ENCODE results near the gene ATP8B3. TPM values are rescaled to one million over a fixed set of nuclear protein-coding genes. Genes with fewer than 3 reads are reported as not detected.
A peak's percentile ranks its signal among the peaks of the same experiment; 100 is the strongest.

Gene ATP8B3
- total RNA-seq, 1 donor from 2014 or later, result 2.5 TPM

GRCh38 chr19:1774989-1775772 lies 36.9 kb downstream of the ATP8B3 start:
- Mint-ChIP-seq H3K4me1 (ENCODE audit: low read depth, unreplicated experiment) (peaks cover 10% of the 10 kb centered on the region), H3K9me3 (ENCODE audit: unreplicated experiment) (peaks cover 12% of the 10 kb centered on the region), H3K4me3 (ENCODE audit: unreplicated experiment) (no peak overlapping the region), H3K27ac (ENCODE audit: unreplicated experiment) (no peak overlapping the region), H3K36me3 (ENCODE audit: unreplicated experiment) (peaks cover 24% of the 10 kb centered on the region), H3K27me3 (ENCODE audit: unreplicated experiment) (peaks cover 39% of the 10 kb centered on the region)
- TF ChIP-seq CTCF (IDR thresholded peaks at IDR 0.05; ENCODE audit: partially characterized antibody, unreplicated experiment), result peak; percentile 94
- DNase-seq, result peak; percentile 65

- H3K4me1 Mint-ChIP-seq (ENCODE audit: low read depth, unreplicated experiment), result peaks cover 7% of the 10 kb centered on the region
- DNase-seq, result no peak
- peaks cover 25% of the 10 kb centered on the region for H3K36me3 Mint-ChIP-seq (ENCODE audit: unreplicated experiment)
- no peak for TF ChIP-seq CTCF (IDR thresholded peaks at IDR 0.05; ENCODE audit: partially characterized antibody, unreplicated experiment)
- H3K27ac Mint-ChIP-seq (ENCODE audit: unreplicated experiment), result no peak overlapping the region
- peaks cover 32% of the 10 kb centered on the region for H3K27me3 Mint-ChIP-seq (ENCODE audit: unreplicated experiment)
- peaks cover 7% of the 10 kb centered on the region for H3K9me3 Mint-ChIP-seq (ENCODE audit: unreplicated experiment)
- H3K4me3 Mint-ChIP-seq (ENCODE audit: unreplicated experiment), result peak overlapping the region; percentile 25
Measured at GRCh38 chr19:1773184-1773583, 38.9 kb downstream of the ATP8B3 start.

GRCh38 chr19:1770866-1771576 lies 41.1 kb downstream of the ATP8B3 start:
- Mint-ChIP-seq H3K27me3 (ENCODE audit: unreplicated experiment) (peaks cover 24% of the 10 kb centered on the region), H3K4me1 (ENCODE audit: low read depth, unreplicated experiment) (peaks cover 7% of the 10 kb centered on the region), H3K27ac (ENCODE audit: unreplicated experiment) (no peak overlapping the region), H3K4me3 (ENCODE audit: unreplicated experiment) (peak overlapping the region; percentile 23), H3K36me3 (ENCODE audit: unreplicated experiment) (peaks cover 18% of the 10 kb centered on the region), H3K9me3 (ENCODE audit: unreplicated experiment) (peaks cover 7% of the 10 kb centered on the region)
- DNase-seq, result no peak
- TF ChIP-seq CTCF (IDR thresholded peaks at IDR 0.05; ENCODE audit: partially characterized antibody, unreplicated experiment), result no peak

- Mint-ChIP-seq H3K27ac (ENCODE audit: unreplicated experiment) (no peak overlapping the region), H3K4me3 (ENCODE audit: unreplicated experiment) (no peak overlapping the region), H3K27me3 (ENCODE audit: unreplicated experiment) (peaks cover 30% of the 10 kb centered on the region), H3K9me3 (ENCODE audit: unreplicated experiment) (peaks cover 7% of the 10 kb centered on the region), H3K36me3 (ENCODE audit: unreplicated experiment) (peaks cover 18% of the 10 kb centered on the region), H3K4me1 (ENCODE audit: low read depth, unreplicated experiment) (peaks cover 13% of the 10 kb centered on the region)
- no peak for TF ChIP-seq CTCF (IDR thresholded peaks at IDR 0.05; ENCODE audit: partially characterized antibody, unreplicated experiment)
- peak; percentile 77 for DNase-seq
Measured at GRCh38 chr19:1769645-1769985, 42.5 kb downstream of the ATP8B3 start.
